GM21367 (cell line): ENCODE measurements around the gene TMEM108.
A peak's percentile ranks its signal among the peaks of the same experiment; 100 is the strongest.

Experiments
- ATAC-seq: cut with Tn5 transposase; IDR thresholded peaks from one replicate; pipeline ENCODE4 v1.9.1; 2021; ENCODE audit not compliant: unreplicated experiment

The TMEM108 gene

DNA sequence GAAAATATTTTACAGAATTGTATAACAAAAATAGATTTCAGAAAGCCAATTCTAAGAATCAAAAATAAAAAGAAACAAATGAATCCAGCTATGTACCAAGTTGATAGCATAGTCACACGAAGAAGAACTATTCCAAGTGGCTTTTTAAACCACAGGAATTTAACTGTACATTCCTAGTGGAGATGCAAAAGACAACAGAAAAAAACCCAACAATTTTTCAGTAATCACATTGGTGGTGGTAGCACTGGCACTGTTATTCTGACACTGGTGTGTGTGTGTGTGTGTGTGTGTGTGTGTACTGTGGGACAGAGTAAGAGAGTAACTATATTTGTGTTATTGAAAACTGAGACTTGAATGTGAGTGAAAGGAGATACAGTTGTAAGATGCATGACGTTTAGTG lies 370.8 kb downstream of the TMEM108 start:
- no peak for ATAC-seq

DNA sequence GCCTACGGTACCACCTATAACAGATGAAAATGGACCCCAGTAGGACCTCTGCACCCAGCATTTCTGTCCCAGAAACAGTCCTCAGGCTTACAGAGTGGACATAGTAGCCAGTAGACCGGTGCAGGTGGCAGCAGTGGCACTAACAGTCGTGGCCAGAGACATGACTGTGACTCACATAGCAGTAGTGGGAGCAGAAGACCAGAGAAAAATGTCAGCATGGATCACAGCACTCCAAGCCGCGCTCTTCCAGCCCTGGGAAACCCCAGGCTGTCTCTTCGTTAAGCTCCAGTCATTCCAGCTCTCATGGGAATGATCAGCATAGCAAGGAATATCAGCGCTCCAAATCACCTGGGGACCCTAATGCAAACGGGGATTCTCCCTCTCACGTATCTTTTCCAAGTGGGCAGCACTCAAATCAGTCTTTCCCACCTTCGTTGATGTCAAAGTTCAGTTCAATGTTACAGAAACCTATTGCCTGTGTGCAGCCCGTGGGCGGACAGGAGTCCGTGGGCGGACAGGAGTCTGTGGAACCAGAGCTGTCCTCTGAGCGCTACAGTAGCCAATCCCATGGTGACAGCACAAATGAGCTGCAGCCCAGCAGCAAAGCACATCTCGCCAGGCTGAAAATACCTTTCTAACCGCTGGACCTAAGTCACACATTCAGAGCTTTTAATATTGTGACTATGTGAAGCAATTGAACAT lies 372.2 kb downstream of the TMEM108 start:
- no peak for ATAC-seq

DNA sequence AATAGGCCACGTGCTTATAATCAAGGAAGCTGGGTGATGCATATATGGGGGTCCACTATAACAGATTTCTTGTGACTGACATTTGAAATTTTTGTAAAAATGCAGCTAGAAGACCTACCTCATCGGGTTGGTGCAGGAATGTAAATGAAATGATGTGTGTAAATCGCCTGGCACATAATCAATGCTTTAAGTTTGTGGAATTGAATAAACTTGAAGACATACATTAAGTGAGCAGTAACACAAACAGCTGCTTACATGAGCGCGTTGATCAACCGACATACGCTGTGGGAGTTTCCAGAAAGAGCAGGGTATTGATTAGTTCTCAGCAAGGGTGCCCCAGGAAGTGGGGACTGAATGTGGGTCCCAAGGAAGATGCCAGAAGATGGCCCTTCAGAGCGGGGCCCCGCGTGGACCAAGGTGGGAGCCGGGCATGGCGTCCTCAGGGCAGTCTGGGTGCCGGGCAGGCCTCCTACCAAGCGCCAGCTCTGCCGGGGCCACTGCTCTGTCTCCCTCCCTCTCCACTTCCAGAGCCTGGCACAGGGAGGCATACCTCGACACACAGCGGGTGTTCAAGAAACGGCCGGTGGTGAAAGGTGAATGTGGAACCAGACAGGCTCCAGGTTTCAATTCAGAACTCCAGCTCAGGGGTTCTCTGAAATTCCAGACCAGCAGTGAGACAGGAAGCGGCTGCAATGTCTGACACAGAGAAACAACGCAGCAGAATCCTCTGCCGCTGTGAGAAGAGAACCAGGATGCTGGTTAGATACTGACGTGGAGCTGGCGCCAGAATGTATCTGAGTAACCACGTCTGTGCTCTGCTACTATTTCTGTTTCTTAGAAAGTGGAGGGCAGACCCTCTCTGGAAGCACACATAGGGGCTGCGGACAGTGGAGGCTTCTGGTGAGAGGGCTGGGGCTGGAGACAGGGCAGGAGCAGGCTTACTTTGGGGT lies 374.3 kb downstream of the TMEM108 start:
- no peak for ATAC-seq

- no peak for ATAC-seq
Observed at GRCh38 chr3:133413161-133414020, 375.2 kb downstream of the TMEM108 start.

DNA sequence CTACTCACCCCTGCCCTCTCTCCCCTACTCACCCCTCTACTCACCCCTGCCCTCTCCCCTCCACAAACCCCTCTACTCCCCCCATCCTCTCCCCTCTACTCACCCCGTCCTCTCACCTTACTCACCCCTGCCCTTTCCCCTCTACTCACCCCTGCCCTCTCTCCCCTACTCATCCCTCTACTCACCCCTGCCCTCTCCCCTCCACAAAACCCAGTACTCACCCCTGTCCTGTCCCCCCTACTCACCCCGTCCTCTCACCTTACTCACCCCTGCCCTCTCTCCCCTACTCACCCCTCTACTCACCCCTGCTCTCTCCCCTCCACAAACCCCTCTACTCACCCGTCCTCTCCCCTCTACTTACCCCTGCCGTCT lies 375.8 kb downstream of the TMEM108 start:
- no peak for ATAC-seq

DNA sequence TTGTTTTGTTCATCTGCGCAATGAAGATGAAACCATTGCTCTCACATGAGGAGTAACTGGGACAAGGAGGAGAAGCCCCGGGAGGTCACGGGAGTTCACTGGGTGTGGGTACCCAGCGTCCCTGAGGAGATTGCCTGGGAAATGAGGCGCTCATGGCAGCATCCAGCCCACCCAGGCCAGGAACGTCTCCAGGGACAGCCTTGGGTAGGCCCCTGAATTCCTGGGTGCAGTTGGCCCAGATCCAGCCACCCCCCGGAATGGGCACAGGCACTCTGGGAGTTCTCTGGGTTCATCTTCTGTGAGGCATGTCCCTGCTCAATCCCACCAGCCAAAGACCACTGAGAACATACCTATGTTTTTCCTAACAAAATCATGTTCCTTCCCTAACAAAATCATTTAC lies 380.2 kb downstream of the TMEM108 start:
- ATAC-seq = no peak

- ATAC-seq = no peak
Observed at GRCh38 chr3:133419151-133419909, 381.1 kb downstream of the TMEM108 start.

DNA sequence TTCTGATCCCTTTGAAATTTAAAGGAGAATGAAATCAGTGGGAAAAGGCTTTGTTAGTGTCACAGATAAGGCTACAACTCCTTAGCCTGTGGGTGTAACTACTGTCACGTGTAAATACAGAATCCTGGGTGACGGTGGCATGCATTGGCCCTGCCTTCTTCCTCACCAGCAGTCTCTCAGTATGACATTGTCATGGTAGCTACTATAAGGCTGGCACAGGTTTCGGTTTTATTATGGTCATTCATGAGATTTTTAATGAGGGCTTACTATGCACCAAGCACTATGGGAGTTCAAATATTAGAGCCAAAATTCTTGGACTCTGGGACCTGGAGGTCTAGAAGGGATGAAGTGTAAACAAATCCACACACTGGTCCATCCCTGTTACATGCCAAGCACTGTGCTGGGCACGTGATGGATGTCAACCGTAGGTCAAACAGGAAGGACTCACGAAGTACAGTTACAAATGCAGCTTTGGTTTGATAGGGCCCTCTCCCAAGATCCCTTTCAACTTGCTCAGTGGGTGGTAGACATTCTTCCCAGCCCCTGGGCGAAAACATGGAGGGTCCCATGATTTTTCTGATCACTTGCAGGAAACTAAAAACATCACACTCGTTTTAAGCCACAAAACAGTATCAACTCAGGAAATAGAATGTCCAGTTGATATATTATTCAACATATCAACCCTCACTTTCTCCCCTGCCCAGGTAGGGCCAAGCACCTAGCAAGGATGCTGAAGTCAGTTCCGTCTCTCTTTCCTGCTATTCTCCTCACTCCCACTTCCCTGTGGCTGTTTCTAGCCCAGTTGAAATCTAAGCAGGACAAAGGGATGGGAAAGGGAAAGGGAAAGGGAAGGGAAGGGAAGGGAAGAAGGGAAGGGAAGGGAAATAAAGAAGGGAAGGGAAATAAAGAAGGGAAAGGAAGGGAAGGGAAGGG lies 387.0 kb downstream of the TMEM108 start:
- no peak for ATAC-seq

DNA sequence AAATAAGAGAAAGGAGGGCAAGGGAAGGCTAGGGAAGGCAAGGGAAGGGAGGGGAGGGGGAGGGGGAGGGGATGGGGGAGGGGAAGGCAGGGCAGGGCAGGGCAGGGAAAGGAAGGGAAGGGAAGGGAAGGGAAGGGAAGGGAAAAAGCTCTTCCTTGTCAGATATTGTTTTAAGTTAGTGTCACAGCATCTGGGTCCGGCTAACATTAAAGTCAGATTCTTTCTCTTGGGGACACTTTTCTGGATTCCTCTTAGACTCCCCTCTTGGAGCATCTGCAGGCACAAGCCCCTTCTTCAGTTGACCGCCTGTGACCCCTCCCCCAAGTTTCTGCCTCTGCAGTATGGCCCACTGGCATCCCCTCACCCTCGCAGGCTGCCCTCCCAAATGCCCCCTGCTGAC lies 387.7 kb downstream of the TMEM108 start:
- ATAC-seq = no peak

DNA sequence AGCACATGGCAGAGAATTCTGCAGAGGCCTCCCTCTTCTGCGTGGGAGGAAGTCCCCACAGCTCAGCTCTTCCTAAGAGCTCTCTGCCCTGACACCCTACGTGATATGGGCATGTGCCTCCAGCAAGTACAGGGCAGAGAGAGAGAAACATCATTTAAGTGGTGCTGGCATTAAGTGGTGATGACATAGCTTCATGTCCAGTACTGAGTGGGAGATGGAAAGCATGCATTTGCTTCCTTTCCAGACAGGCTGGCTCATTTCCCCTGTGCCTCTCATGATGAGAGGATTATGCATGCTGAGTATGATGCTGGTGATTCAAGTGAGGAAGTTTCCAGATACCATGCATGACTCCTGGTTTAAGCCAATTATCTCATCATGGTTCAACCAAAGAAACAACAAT lies 388.5 kb downstream of the TMEM108 start:
- ATAC-seq = no peak

DNA sequence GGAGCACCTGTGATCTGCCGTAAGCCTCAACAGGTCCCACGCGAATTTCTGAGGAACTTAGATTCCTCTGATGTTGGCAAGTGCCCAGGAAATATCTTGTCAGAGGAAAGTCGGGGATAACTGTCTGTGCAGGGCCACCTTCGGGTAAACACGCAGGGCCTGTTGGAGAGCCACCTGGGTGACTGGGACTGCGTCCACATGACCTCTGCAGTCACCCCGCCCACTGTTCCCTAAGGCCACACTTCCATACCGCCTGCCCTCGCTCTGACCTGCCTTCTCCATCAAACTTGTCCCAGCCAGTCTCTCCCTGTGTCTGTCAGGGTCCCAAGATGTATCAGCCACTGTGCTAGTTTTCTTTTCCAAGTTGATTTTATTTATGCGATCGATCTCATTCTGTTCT lies 390.4 kb downstream of the TMEM108 start:
- no peak for ATAC-seq

- ATAC-seq = no peak
Observed at GRCh38 chr3:133429063-133429462, 390.9 kb downstream of the TMEM108 start.

GRCh38 chr3:133439563-133439962 lies 401.4 kb downstream of the TMEM108 start:
- no peak for ATAC-seq

GRCh38 chr3:133440652-133441051 lies 402.5 kb downstream of the TMEM108 start:
- no peak for ATAC-seq

GRCh38 chr3:133441867-133442270 lies 403.7 kb downstream of the TMEM108 start:
- peak; percentile 64 for ATAC-seq

DNA sequence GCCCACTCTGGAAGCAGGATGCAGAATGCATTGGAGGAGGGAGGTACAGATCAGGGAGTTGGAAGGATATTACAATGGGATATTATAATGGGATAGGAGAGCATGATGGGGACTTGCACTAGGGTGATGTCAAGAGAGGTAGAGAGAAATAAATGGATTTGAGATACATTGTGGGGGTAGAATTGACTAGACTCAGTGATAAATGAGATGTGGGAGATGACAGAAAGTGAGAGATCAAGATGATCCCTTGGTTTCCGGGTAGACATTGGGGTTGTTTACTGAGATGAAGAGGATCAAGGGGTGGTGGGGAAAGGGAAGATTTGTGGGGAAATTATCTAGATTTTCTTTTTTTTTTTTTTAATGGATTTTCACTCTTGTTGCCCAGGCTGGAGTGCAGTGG lies 404.3 kb downstream of the TMEM108 start:
- no peak for ATAC-seq

DNA sequence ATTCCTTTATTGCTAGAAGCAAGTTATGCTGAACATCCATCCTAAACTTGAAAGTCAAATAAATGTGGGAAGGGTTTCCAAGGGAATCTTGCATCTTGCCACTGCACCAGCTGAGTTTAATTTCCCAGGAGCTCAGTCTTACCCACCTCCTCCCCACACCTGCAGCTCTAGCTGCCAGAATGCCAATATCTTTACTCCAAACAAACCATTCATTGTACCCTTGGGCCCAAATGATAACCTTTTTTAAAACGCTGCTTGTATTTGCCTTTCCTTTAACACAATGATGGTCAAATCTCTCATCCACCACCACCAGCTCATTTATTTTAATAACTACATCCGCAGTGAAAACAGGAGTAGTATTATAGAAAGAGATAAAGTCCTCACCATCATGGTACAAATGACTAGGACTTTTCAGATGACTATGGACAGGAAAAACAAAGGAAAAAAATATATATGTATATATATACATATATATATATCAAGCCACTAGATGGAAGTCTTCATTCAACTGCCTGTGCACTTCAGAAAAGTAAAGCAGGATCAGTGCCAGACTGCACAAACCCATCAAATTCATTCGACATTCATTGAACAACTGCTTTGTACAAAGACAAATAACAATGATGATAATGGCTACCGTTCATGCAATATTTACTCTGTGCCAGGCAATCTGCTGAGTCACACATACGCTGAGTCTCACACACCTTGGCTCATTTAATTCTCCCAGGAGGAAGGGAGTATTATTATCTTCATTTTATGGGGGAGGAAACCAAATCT lies 405.6 kb downstream of the TMEM108 start:
- ATAC-seq = no peak

DNA sequence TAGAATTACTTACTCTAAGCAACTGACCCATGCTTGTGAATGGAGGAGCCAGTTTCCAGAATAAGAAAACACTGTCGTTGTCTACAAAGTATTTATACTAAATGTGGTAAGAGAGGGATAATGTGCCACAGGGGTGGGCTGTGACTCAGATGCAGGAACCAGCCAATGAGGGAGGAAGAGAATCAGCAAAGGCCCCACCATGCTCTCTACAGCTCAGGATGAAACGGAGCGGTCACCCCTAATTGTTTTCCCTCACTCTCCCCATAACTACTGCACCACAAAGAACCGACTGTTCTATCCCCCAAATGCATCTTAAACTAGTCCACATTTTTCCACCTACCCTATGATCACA lies 406.2 kb downstream of the TMEM108 start:
- ATAC-seq = no peak

GRCh38 chr3:133445108-133445507 lies 406.9 kb downstream of the TMEM108 start:
- no peak for ATAC-seq
